ENCODE measurements around the gene CDK6.

GRCh38 chr7:92705831-92706230, 130.5 kb downstream of the CDK6 start:
- TF ChIP-seq CTCF (IDR thresholded peaks at IDR 0.05) (no peak), POLR2AphosphoS5 (IDR thresholded peaks at IDR 0.05) (no peak)

All from gastroesophageal sphincter (tissue), 3 donors.